HepG2 (cell line): ENCODE measurements around the gene GPR179. TPM values are rescaled to one million over a fixed set of nuclear protein-coding genes. Genes with fewer than 3 reads are reported as not detected.

Experiments
- ATAC-seq: fragments of 200-7000 bp; cut with Tn5 transposase; 3 replicates; pipeline ENCODE4 v1.9.1; 2020; ENCODE audit warnings: mild to moderate bottlenecking, moderate library complexity
- BruUV-seq: library from RNA; stranded (reverse); fragments of 400-500 nt; replicated peaks from 2 replicates; lab custom pipeline; 2021; lab: Mats Ljungman, UMichigan
- CTCF ChIA-PET: fragments of 300-600 bp; formaldehyde crosslinking; extraction: SDS; loops from one replicate; lab custom pipeline; 2021; ENCODE audit warnings: low total read pairs, inconsistent platforms, low intra/inter-chr PET ratio; lab: Yijun Ruan, JAX
- POLR2A ChIA-PET: fragments of 350-600 bp; sonication (Branson Sonifier 250); formaldehyde crosslinking; loops from one replicate; lab custom pipeline; 2020; ENCODE audit warnings: antibody characterized with exemption, inconsistent platforms; lab: Yijun Ruan, JAX
- DNase-seq: peaks from one replicate; pipeline ENCODE4 v3.0.0-alpha.2; 2015; ENCODE audit warnings: low spot score
- FAIRE-seq: peaks from 3 replicates; lab custom pipeline; 2011; peaks lifted over from hg19 to GRCh38; lab: Jason Lieb, UNC
- H2AFZ ChIP-seq: one replicate; pipeline ENCODE4 v1.6.1; 2011; ENCODE audit warnings: low read length, inconsistent platforms
- H3K27ac ChIP-seq: fragments of 300-600 bp; 3 replicates; pipeline ENCODE4 v1.8.0; 2011; ENCODE audit warnings: mixed run types, mild to moderate bottlenecking, mixed read lengths, low read length, inconsistent platforms; ENCODE audit not compliant: insufficient read depth; ENCODE audit errors: extremely low read length
- H3K27me3 ChIP-seq, 2 experiments: fragments of 200-600 bp in 1 of 2; 2 replicates in 1 of 2; 3 replicates in 1 of 2; pipeline versions ENCODE4 v1.6.0 to v1.8.0; 2011; ENCODE audit warnings: low read length in 2 of 2, mild to moderate bottlenecking in 2 of 2, moderate library complexity in 2 of 2, inconsistent platforms in 1 of 2; ENCODE audit not compliant: insufficient read depth in 2 of 2, control insufficient read depth in 1 of 2
- H3K36me3 ChIP-seq, 2 experiments: fragments of 200-600 bp in 1 of 2; replicated peaks in 1 of 2; 2 replicates in 1 of 2; 3 replicates in 1 of 2; pipeline versions ENCODE4 v1.5.1 to v1.8.0; 2011; ENCODE audit warnings: low read length in 2 of 2, inconsistent platforms in 1 of 2; ENCODE audit not compliant: insufficient read depth in 2 of 2, control insufficient read depth in 1 of 2
- H3K4me1 ChIP-seq: 2 replicates; pipeline ENCODE4 v1.5.1; 2012; ENCODE audit warnings: low read length, inconsistent platforms; ENCODE audit not compliant: insufficient read depth
- H3K4me2 ChIP-seq: 2 replicates; pipeline ENCODE4 v1.6.0; 2011; ENCODE audit warnings: low read depth, low read length, inconsistent platforms
- H3K4me3 ChIP-seq, 3 experiments: fragments of 200-600 bp in 1 of 3; sonication (generic), shearing (Covaris generic) in 1 of 3; replicated peaks in 1 of 3; 2 replicates each; pipeline ENCODE4 v1.5.1; 2011 to 2016; ENCODE audit warnings: low read length in 3 of 3, inconsistent platforms in 2 of 3, low read depth in 2 of 3, mild to moderate bottlenecking in 2 of 3, control low read depth in 1 of 3, mixed read lengths in 1 of 3; ENCODE audit not compliant: insufficient read depth in 1 of 3
- H3K79me2 ChIP-seq: one replicate; pipeline ENCODE4 v1.6.1; 2011; ENCODE audit warnings: low read length, inconsistent platforms; ENCODE audit not compliant: insufficient read depth
- H3K9ac ChIP-seq: 2 replicates; pipeline ENCODE4 v1.6.0; 2011; ENCODE audit warnings: mild to moderate bottlenecking, low read depth, low read length, inconsistent platforms; ENCODE audit not compliant: insufficient read depth
- H3K9me3 ChIP-seq: 2 replicates; pipeline ENCODE4 v1.5.1; 2012; ENCODE audit warnings: mild to moderate bottlenecking, low read length
- H4K20me1 ChIP-seq: 2 replicates; pipeline ENCODE4 v1.6.0; 2011; ENCODE audit warnings: inconsistent platforms, mild to moderate bottlenecking, low read length, moderate library complexity; ENCODE audit not compliant: insufficient read depth
- DPF2 ChIP-seq: sonication (generic); formaldehyde crosslinking; IDR thresholded peaks from 2 replicates; pipeline ENCODE4 v1.4.0; 2020; ENCODE audit warnings: mild to moderate bottlenecking, low read depth, missing genetic modification reagents, borderline replicate concordance
- FLYWCH1 ChIP-seq: sonication (generic); formaldehyde crosslinking; IDR thresholded peaks from 2 replicates; pipeline ENCODE4 v1.8.1; 2023; ENCODE audit warnings: mild to moderate bottlenecking, missing genetic modification reagents
- JDP2 ChIP-seq: sonication (generic); formaldehyde crosslinking; IDR thresholded peaks from 2 replicates; pipeline ENCODE4 v1.8.1; 2022; ENCODE audit warnings: missing genetic modification reagents, borderline replicate concordance
- MAFF ChIP-seq: IDR thresholded peaks from 2 replicates; pipeline ENCODE4 v1.6.1; 2011; ENCODE audit warnings: low read depth, low read length, improper control_type of control experiment
- MTF2 ChIP-seq: sonication (generic); formaldehyde crosslinking; IDR thresholded peaks from 2 replicates; pipeline ENCODE4 v1.5.0; 2020; ENCODE audit warnings: missing genetic modification reagents, borderline replicate concordance
- SAFB2 ChIP-seq: sonication (generic); formaldehyde crosslinking; IDR thresholded peaks from 2 replicates; pipeline ENCODE4 v1.5.1; 2020; ENCODE audit warnings: missing genetic modification reagents, low read depth, mild to moderate bottlenecking, borderline replicate concordance
- TFAP4 ChIP-seq: sonication (generic); IDR thresholded peaks from 2 replicates; pipeline ENCODE4 v1.6.1; 2016; ENCODE audit warnings: low read depth, borderline replicate concordance
- TFE3 ChIP-seq: IDR thresholded peaks from 2 replicates; pipeline ENCODE4 v1.6.1; 2016
- U2AF1 ChIP-seq: fragments of 200-400 bp; formaldehyde crosslinking; optimal IDR thresholded peaks from 2 replicates; pipeline ENCODE3; 2017; ENCODE audit warnings: mild to moderate bottlenecking, low read depth, low read length
- ZBTB33 ChIP-seq: sonication (generic); formaldehyde crosslinking; IDR thresholded peaks from 2 replicates; pipeline ENCODE4 v1.4.0; 2020; ENCODE audit warnings: missing genetic modification reagents
- ZFP41 ChIP-seq: sonication (generic); formaldehyde crosslinking; IDR thresholded peaks from 2 replicates; pipeline ENCODE4 v1.4.0; 2020; ENCODE audit warnings: mild to moderate bottlenecking, missing genetic modification reagents, borderline replicate concordance
- ZNF263 ChIP-seq: sonication (generic); formaldehyde crosslinking; IDR thresholded peaks from 2 replicates; pipeline ENCODE4 v1.4.0; 2020; ENCODE audit warnings: missing genetic modification reagents
- ZNF550 ChIP-seq: sonication (generic); formaldehyde crosslinking; IDR thresholded peaks from 2 replicates; pipeline ENCODE4 v1.4.0; 2020; ENCODE audit warnings: mild to moderate bottlenecking, missing genetic modification reagents, borderline replicate concordance
- WGBS: methylation state at CpG from one replicate; pipeline ENCODE4 v1.1.6; 2017; ENCODE audit warnings: low lambda C conversion rate; 5-methylcytosine and 5-hydroxymethylcytosine counted together
- in situ Hi-C: cut with HindIII; loops from 2 replicates; pipeline ENCODE4 v1.10.0; 2017; ENCODE audit warnings: low pct_unique_long_range_greater_than_20kb; ENCODE audit not compliant: extremely low pct_ligation_motif_present
- intact Hi-C: fragments of 100-400 bp; cut with micrococcal nuclease; formaldehyde crosslinking; loops from one replicate; pipeline ENCODE4 v1.10.0; 2022; ENCODE audit not compliant: unreplicated experiment
- polyA plus RNA-seq, 8 experiments: library from polyadenylated mRNA; depleted of rRNA in 3 of 8; stranded (reverse) in 7 of 8; unstranded in 1 of 8; fragments of >200 nt; fragmentation: Illumina TruSeq in 4 of 8; extraction: Trizol in 4 of 8; gene quantifications; 2 replicates each; pipeline versions ENCODE4 v1.2.1 to v1.2.3, GENCODE V29; 2011 to 2016; ENCODE audit warnings: low read depth in 4 of 8, missing spikeins in 1 of 8, mixed read lengths in 1 of 8; ENCODE audit not compliant: insufficient read depth in 1 of 8
- total RNA-seq, 5 experiments: library from RNA; depleted of rRNA; stranded (reverse); fragments of >200 nt; fragmentation: Illumina TruSeq; extraction: Trizol; gene quantifications; 2 replicates each; pipeline ENCODE4 v1.2.3, GENCODE V29; 2016; ENCODE audit warnings: low read depth in 1 of 5

The GPR179 gene
- total and polyA plus RNA-seq, 2 of the 13 experiments (the other 11 are each of a cell fraction or from before 2014, with no cell fraction given): 0.03 TPM; not detected in 1

GRCh38 chr17:38336838-38337237 lies 6.9 kb downstream of the GPR179 start (continued):
- TF ChIP-seq TFE3 (no peak), MAFF (no peak), ZNF263 (CRISPR knock-in tag) (no peak), U2AF1 (no peak), MTF2 (CRISPR knock-in tag) (no peak), ZNF550 (CRISPR knock-in tag) (no peak), TFAP4 (no peak)

GRCh38 chr17:38334480-38335364 lies 9.0 kb downstream of the GPR179 start:
- 48% methylated on average over 26 of the region's 30 CpGs for WGBS
- in situ Hi-C loops (loop anchor here (5.0 kb wide), 1 partner anchor 158 kb away; no protein-coding TSS in a partner anchor), intact Hi-C loops (no loop called here)
- no peak for FAIRE-seq
- no peaks in the 10 kb centered on the region for H3K79me2 ChIP-seq
- H3K4me3 ChIP-seq: no peak overlapping the region; a peak in 1 of 6 replicates
- ChIA-PET POLR2A (interaction anchor here (1.1 to 2.2 kb wide), 2 partner anchors 15 to 80 kb away, joined by 3 to 14 read pairs; no protein-coding TSS in a partner anchor), CTCF (interaction anchor here (0.9 to 2.2 kb wide), 2 partner anchors 15 to 80 kb away, joined by 3 to 9 read pairs; no protein-coding TSS in a partner anchor)
- H3K27me3 ChIP-seq: peaks cover 33 to 83% of the 10 kb centered on the region in 2 experiments
- no TSS peak for BruUV-seq
- H3K9ac ChIP-seq: no peak overlapping the region
- no peaks in the 10 kb centered on the region for H3K36me3 ChIP-seq
- H4K20me1 ChIP-seq: no peaks in the 10 kb centered on the region
- H3K27ac ChIP-seq: no peak overlapping the region
- no peak for TF ChIP-seq FLYWCH1 (CRISPR knock-in tag)
- no peak for TF ChIP-seq SAFB2 (CRISPR knock-in tag)
- TF ChIP-seq DPF2 (CRISPR knock-in tag): no peak
- 0 out of 2 replicates have a peak, but pooled peaks have one; percentile 25 for TF ChIP-seq ZFP41 (CRISPR knock-in tag)
- no peak for TF ChIP-seq JDP2
- TF ChIP-seq ZBTB33: peak; percentile 70
- H3K4me2 ChIP-seq: no peak overlapping the region
- no peaks in the 10 kb centered on the region for H3K9me3 ChIP-seq
- no peak for ATAC-seq
- no peaks in the 10 kb centered on the region for H3K4me1 ChIP-seq
- no peak for DNase-seq
- H2AFZ ChIP-seq: no peak overlapping the region
